ENCODE data around the gene MB21D2.

DNA sequence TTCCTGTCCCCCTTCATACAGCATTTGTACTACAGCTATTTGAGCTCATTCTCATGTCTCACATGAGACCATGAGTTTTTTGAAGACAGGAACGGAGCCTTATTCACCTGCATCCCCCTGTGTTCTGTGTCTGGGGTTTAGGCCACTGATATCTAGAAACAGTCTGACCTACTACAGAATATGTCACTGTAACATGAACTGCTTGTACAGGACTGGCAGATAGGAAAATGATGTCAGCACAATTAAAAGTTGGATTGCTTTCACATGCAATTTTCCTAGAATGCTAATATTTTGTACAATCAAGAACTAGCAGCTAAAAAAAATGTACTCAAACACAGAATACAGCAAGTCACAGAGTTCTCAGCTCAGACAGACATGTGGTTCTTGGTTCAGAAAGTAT is 99.5 kb downstream of the MB21D2 start:
- TF ChIP-seq, protein P1, sequence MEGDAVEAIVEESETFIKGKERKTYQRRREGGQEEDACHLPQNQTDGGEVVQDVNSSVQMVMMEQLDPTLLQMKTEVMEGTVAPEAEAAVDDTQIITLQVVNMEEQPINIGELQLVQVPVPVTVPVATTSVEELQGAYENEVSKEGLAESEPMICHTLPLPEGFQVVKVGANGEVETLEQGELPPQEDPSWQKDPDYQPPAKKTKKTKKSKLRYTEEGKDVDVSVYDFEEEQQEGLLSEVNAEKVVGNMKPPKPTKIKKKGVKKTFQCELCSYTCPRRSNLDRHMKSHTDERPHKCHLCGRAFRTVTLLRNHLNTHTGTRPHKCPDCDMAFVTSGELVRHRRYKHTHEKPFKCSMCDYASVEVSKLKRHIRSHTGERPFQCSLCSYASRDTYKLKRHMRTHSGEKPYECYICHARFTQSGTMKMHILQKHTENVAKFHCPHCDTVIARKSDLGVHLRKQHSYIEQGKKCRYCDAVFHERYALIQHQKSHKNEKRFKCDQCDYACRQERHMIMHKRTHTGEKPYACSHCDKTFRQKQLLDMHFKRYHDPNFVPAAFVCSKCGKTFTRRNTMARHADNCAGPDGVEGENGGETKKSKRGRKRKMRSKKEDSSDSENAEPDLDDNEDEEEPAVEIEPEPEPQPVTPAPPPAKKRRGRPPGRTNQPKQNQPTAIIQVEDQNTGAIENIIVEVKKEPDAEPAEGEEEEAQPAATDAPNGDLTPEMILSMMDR (IDR thresholded peaks at IDR 0.05), result no peak
- TF ChIP-seq EZH2 (IDR thresholded peaks at IDR 0.05; ENCODE audit: borderline replicate concordance, insufficient read depth, low read depth, low read length, poor library complexity, severe bottlenecking), result no peak

Measured in B cell (primary cell).